ENCODE measurements around the gene RRN3.
"Not testable (repeated sequence)": the region's sequence is repeated elsewhere in the genome, so short reads cannot be mapped to it uniquely, and the experiment has no call there.

GRCh38 chr16:15130943-15131700 lies 37.0 kb upstream of the RRN3 start:
- TF ChIP-seq CTCF, POLR2A (IDR thresholded peaks at IDR 0.05): not testable (repeated sequence)
